Fibroblast of lung (primary cell): ENCODE measurements around the gene HOXA9. TPM values are rescaled to one million over a fixed set of nuclear protein-coding genes. Genes with fewer than 3 reads are reported as not detected.

Source experiments
- DNase-seq, 2 donors: peaks; one replicate each; pipeline versions ENCODE4 v3.0.0 to v3.0.0-alpha.2; 2010; ENCODE audit warnings: low read depth in 2 of 2
- H2AFZ ChIP-seq: 2 replicates; pipeline ENCODE4 v1.5.1; 2012; ENCODE audit warnings: low read length, control low read depth, inconsistent platforms
- H3K27ac ChIP-seq: 2 replicates; pipeline ENCODE4 v1.5.1; 2011; ENCODE audit warnings: low read length, control low read depth; ENCODE audit not compliant: insufficient read depth
- H3K27me3 ChIP-seq: 2 replicates; pipeline ENCODE4 v1.5.1; 2011; ENCODE audit warnings: mild to moderate bottlenecking, low read length; ENCODE audit not compliant: control insufficient read depth, insufficient read depth
- H3K36me3 ChIP-seq: 2 replicates; pipeline ENCODE4 v1.5.1; 2011; ENCODE audit warnings: low read length; ENCODE audit not compliant: control insufficient read depth, insufficient read depth
- H3K4me1 ChIP-seq: 2 replicates; pipeline ENCODE4 v1.5.1; 2011; ENCODE audit warnings: low read length; ENCODE audit not compliant: control insufficient read depth, insufficient read depth; ENCODE audit errors: extremely low read depth
- H3K4me2 ChIP-seq: 2 replicates; pipeline ENCODE4 v1.5.1; 2011; ENCODE audit warnings: low read length, control low read depth; ENCODE audit not compliant: insufficient read depth; ENCODE audit errors: extremely low read depth
- H3K4me3 ChIP-seq, 4 experiments: fragments of 200-600 bp in 1 of 4; sonication (generic) in 1 of 4; replicated peaks in 1 of 4; 2 replicates each; pipeline ENCODE4 v1.5.1; 2011 to 2016; ENCODE audit warnings: low read length in 4 of 4, low read depth in 3 of 4, mild to moderate bottlenecking in 3 of 4, control low read depth in 2 of 4, inconsistent platforms in 1 of 4, mixed read lengths in 1 of 4; ENCODE audit not compliant: insufficient read depth in 1 of 4; ENCODE audit errors: control extremely low read depth in 1 of 4
- H3K79me2 ChIP-seq: 2 replicates; pipeline ENCODE4 v1.5.1; 2012; ENCODE audit warnings: mild to moderate bottlenecking, low read length, inconsistent platforms; ENCODE audit not compliant: control insufficient read depth, insufficient read depth
- H3K9ac ChIP-seq: 2 replicates; pipeline ENCODE4 v1.5.1; 2011; ENCODE audit warnings: mild to moderate bottlenecking, low read length, control low read depth; ENCODE audit not compliant: insufficient read depth
- H3K9me3 ChIP-seq: 2 replicates; pipeline ENCODE4 v1.5.1; 2012; ENCODE audit warnings: low read depth, low read length; ENCODE audit not compliant: control insufficient read depth, insufficient read depth
- H4K20me1 ChIP-seq: 2 replicates; pipeline ENCODE4 v1.5.1; 2011; ENCODE audit warnings: low read length; ENCODE audit not compliant: control insufficient read depth, insufficient read depth; ENCODE audit errors: extremely low read depth
- EZH2 ChIP-seq: IDR thresholded peaks from 2 replicates; pipeline ENCODE4 v1.5.1; 2012; ENCODE audit warnings: low read length, control low read depth, mild to moderate bottlenecking; ENCODE audit errors: missing control alignments
- polyA plus RNA-seq, 2 donors: library from polyadenylated mRNA; depleted of rRNA in 1 of 2; stranded (reverse) in 1 of 2; unstranded in 1 of 2; fragments of >200 nt; gene quantifications; 2 replicates each; pipeline ENCODE4 v1.2.1, GENCODE V29; 2011 to 2012; ENCODE audit warnings: missing spikeins in 1 of 2
- total RNA-seq: library from RNA; depleted of rRNA; stranded (reverse); fragments of >200 nt; gene quantifications from 2 replicates; pipeline ENCODE4 v1.2.1, GENCODE V29; 2014
- TF ChIP-seq, protein P1 (sequence below), 2 donors: IDR thresholded peaks in 1 of 2; conservative IDR thresholded peaks in 1 of 2; 1 replicate in 1 of 2; 2 replicates in 1 of 2; pipeline ENCODE4 v1.5.1; 2011 to 2012; ENCODE audit warnings: low read length in 2 of 2, control low read depth in 1 of 2, inconsistent platforms in 1 of 2, low read depth in 1 of 2, mild to moderate bottlenecking in 1 of 2

The HOXA9 gene
- total and polyA plus RNA-seq, 2 donors (not counting 1 experiment from before 2014, with no cell fraction given), result 0.08 TPM; not detected in 1

DNA sequence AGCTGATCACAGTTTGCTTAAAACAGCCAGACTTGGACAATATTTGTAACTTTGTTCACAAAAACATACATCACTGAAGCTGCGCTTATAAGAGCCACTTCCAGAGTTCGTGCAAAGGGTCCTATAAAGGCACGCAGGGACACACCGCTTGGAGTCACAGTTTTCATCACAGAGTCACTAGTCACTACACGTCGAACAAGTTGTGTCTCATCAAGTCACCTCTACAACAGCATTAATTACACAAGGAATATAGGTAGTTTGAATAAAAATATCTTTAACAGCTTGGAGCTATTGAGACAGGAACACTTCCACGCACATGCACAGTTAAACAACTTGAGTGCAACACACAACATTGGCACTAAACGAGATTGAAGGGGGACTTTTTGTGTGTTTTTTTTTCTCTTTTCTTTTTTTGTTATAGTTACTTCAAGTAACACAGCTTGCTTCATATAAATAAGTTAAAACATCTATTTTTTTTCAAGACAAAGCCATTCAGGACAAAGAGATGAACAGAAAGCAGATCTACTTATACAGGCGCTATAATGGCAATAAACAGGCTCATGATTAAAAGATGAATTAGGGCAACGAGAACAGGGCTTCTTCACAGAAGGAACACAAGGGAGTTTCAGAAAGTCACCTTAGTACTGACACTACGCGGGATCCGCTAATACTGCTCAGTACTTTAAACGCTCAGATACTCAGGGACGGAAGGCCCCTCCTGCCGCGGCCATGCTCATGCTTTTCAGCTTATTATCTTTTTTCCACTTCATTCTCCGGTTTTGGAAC, 24.0 kb downstream of the HOXA9 start:
- DNase-seq, result no peak
- Histone ChIP-seq H2AFZ (no peak overlapping the region), H3K27ac (peak overlapping the region; percentile 98), H3K4me3 (peak overlapping the region; percentile 89 to 99 (median 94)), H3K79me2 (peaks cover 85% of the 10 kb centered on the region), H3K9me3 (no peaks in the 10 kb centered on the region), H3K36me3 (peaks cover 2% of the 10 kb centered on the region), H3K4me1 (peaks cover 15% of the 10 kb centered on the region), H3K27me3 (no peaks in the 10 kb centered on the region), H4K20me1 (no peaks in the 10 kb centered on the region), H3K4me2 (peak overlapping the region; percentile 99), H3K9ac (peak overlapping the region; percentile 98)
- TF ChIP-seq, protein P1, sequence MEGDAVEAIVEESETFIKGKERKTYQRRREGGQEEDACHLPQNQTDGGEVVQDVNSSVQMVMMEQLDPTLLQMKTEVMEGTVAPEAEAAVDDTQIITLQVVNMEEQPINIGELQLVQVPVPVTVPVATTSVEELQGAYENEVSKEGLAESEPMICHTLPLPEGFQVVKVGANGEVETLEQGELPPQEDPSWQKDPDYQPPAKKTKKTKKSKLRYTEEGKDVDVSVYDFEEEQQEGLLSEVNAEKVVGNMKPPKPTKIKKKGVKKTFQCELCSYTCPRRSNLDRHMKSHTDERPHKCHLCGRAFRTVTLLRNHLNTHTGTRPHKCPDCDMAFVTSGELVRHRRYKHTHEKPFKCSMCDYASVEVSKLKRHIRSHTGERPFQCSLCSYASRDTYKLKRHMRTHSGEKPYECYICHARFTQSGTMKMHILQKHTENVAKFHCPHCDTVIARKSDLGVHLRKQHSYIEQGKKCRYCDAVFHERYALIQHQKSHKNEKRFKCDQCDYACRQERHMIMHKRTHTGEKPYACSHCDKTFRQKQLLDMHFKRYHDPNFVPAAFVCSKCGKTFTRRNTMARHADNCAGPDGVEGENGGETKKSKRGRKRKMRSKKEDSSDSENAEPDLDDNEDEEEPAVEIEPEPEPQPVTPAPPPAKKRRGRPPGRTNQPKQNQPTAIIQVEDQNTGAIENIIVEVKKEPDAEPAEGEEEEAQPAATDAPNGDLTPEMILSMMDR (conservative IDR thresholded peaks at IDR 0.05 in 1 of 2, IDR thresholded peaks at IDR 0.05 in 1 of 2; ENCODE audit: low read depth in 1 of 2, low read length in 2 of 2), result no peak
- no peak for TF ChIP-seq EZH2

GRCh38 chr7:27140126-27140857, 25.0 kb downstream of the HOXA9 start:
- H3K4me3 ChIP-seq, result peak overlapping the region; percentile 89 to 99 (median 94)
- H3K4me2 ChIP-seq, result peak overlapping the region; percentile 99
- H3K27ac ChIP-seq, result peak overlapping the region; percentile 98

More at GRCh38 chr7:27140126-27140857, 25.0 kb downstream of the HOXA9 start:
- H3K79me2 ChIP-seq, result peaks cover 79% of the 10 kb centered on the region
- no peaks in the 10 kb centered on the region for H3K9me3 ChIP-seq
- no peaks in the 10 kb centered on the region for H3K27me3 ChIP-seq
- no peak overlapping the region for H2AFZ ChIP-seq
- DNase-seq, result no peak
- no peaks in the 10 kb centered on the region for H4K20me1 ChIP-seq
- H3K36me3 ChIP-seq, result peaks cover 2% of the 10 kb centered on the region
- TF ChIP-seq EZH2, result no peak
- TF ChIP-seq, protein P1 (conservative IDR thresholded peaks at IDR 0.05 in 1 of 2, IDR thresholded peaks at IDR 0.05 in 1 of 2; ENCODE audit: low read depth in 1 of 2, low read length in 2 of 2), result no peak
- H3K9ac ChIP-seq, result peak overlapping the region; percentile 82
- H3K4me1 ChIP-seq, result peaks cover 18% of the 10 kb centered on the region
